Uterus (tissue), 4 donors: ENCODE data around the gene CCL5. TPM values are rescaled to one million over a fixed set of nuclear protein-coding genes. Genes with fewer than 3 reads are reported as not detected.

Source experiments
- DNase-seq, 2 donors: peaks; one replicate each; pipeline ENCODE4 v3.0.0-alpha.2; 2019 to 2020
- H3K27ac ChIP-seq, 2 donors: fragments of 200-600 bp; sonication (generic); 1 replicate in 1 of 2; 2 replicates in 1 of 2; pipeline ENCODE4 v1.5.1; 2016 to 2018
- H3K27me3 ChIP-seq, 2 donors: fragments of 200-600 bp; sonication (generic); one replicate each; pipeline ENCODE4 v1.5.1; 2018 to 2019; ENCODE audit warnings: control low read depth in 1 of 2
- H3K36me3 ChIP-seq, 2 donors: fragments of 200-600 bp; sonication (generic); one replicate each; pipeline ENCODE4 v1.5.1; 2019; ENCODE audit warnings: control low read depth in 1 of 2
- H3K4me1 ChIP-seq, 2 donors: fragments of 200-600 bp; sonication (generic); one replicate each; pipeline ENCODE4 v1.5.1; 2018 to 2019; ENCODE audit warnings: control low read depth in 1 of 2
- H3K4me3 ChIP-seq, 2 donors: fragments of 200-600 bp; sonication (generic); 1 replicate in 1 of 2; 2 replicates in 1 of 2; pipeline ENCODE4 v1.5.1; 2018 to 2019; ENCODE audit warnings: mild to moderate bottlenecking in 1 of 2
- H3K9me3 ChIP-seq, 2 donors: fragments of 200-600 bp; sonication (generic); one replicate each; pipeline ENCODE4 v1.5.1; 2019; ENCODE audit warnings: control low read depth in 1 of 2
- CTCF ChIP-seq, 4 experiments: fragments of 200-600 bp in 2 of 4; fragments of 450-650 bp in 2 of 4; sonication (generic) in 2 of 4; IDR thresholded peaks; one replicate each; pipeline ENCODE4 v1.5.1; 2016 to 2019; ENCODE audit warnings: antibody characterized with exemption in 4 of 4, mild to moderate bottlenecking in 2 of 4, moderate library complexity in 1 of 4
- POLR2A ChIP-seq, 2 donors: fragments of 450-650 bp; IDR thresholded peaks; one replicate each; pipeline ENCODE4 v1.6.1; 2016; ENCODE audit warnings: antibody characterized with exemption in 2 of 2, mild to moderate bottlenecking in 1 of 2, moderate library complexity in 1 of 2
- intact Hi-C: fragments of 100-400 bp; cut with DNase I; formaldehyde crosslinking; loops from one replicate; pipeline ENCODE4 v1.15.1; 2023; ENCODE audit warnings: low total_unique reads
- total RNA-seq, 4 donors: library from RNA; depleted of rRNA in 3 of 4; stranded (reverse); fragments of >200 nt in 3 of 4; gene quantifications; one replicate each; pipeline versions ENCODE4 v1.1.0 to v1.2.4, GENCODE V29; 2014 to 2023
- donor health status: DM: yes; HTN: yes; CAD: no.

CCL5 gene
- total RNA-seq, 4 donors from 2014 or later = 0.29 to 39.5 (median 2.1) TPM

GRCh38 chr17:35891269-35891668 is 11.1 kb upstream of the CCL5 start:
- DNase-seq = no peak
- Histone ChIP-seq H3K27ac (no peak overlapping the region), H3K27me3 (no peaks in the 10 kb centered on the region), H3K4me1 (no peaks in the 10 kb centered on the region), H3K4me3 (no peak overlapping the region), H3K9me3 (no peaks in the 10 kb centered on the region), H3K36me3 (no peaks in the 10 kb centered on the region)
- intact Hi-C loops = no loop called here
- no peak for TF ChIP-seq CTCF (IDR thresholded peaks at IDR 0.05)
- no peak for TF ChIP-seq POLR2A (IDR thresholded peaks at IDR 0.05)

GRCh38 chr17:35890774-35891155 is 10.6 kb upstream of the CCL5 start:
- intact Hi-C loops = no loop called here
- no peak overlapping the region for H3K27ac ChIP-seq
- TF ChIP-seq POLR2A (IDR thresholded peaks at IDR 0.05) = no peak
- no peak for TF ChIP-seq CTCF (IDR thresholded peaks at IDR 0.05)
- H3K27me3 ChIP-seq = no peaks in the 10 kb centered on the region
- H3K9me3 ChIP-seq = no peaks in the 10 kb centered on the region
- no peaks in the 10 kb centered on the region for H3K4me1 ChIP-seq
- H3K4me3 ChIP-seq = no peak overlapping the region
- no peak for DNase-seq
- no peaks in the 10 kb centered on the region for H3K36me3 ChIP-seq

GRCh38 chr17:35889818-35890773 is 9.9 kb upstream of the CCL5 start:
- H3K36me3 ChIP-seq = no peaks in the 10 kb centered on the region
- H3K27ac ChIP-seq = no peak overlapping the region
- no peak for DNase-seq
- no peaks in the 10 kb centered on the region for H3K4me1 ChIP-seq
- no peaks in the 10 kb centered on the region for H3K27me3 ChIP-seq
- TF ChIP-seq POLR2A (IDR thresholded peaks at IDR 0.05) = no peak
- TF ChIP-seq CTCF (IDR thresholded peaks at IDR 0.05) = no peak
- H3K4me3 ChIP-seq = no peak overlapping the region
- intact Hi-C loops = no loop called here
- H3K9me3 ChIP-seq = no peaks in the 10 kb centered on the region

GRCh38 chr17:35889241-35889640 is 9.1 kb upstream of the CCL5 start:
- TF ChIP-seq POLR2A (IDR thresholded peaks at IDR 0.05) (no peak), CTCF (IDR thresholded peaks at IDR 0.05) (no peak)
- intact Hi-C loops = no loop called here
- no peaks in the 10 kb centered on the region for H3K36me3 ChIP-seq

GRCh38 chr17:35878361-35878760 is 1.8 kb downstream of the CCL5 start:
- Histone ChIP-seq H3K27ac (no peak overlapping the region), H3K36me3 (no peaks in the 10 kb centered on the region), H3K27me3 (no peaks in the 10 kb centered on the region), H3K4me3 (no peak overlapping the region), H3K4me1 (no peaks in the 10 kb centered on the region), H3K9me3 (no peaks in the 10 kb centered on the region)
- intact Hi-C loops = no loop called here
- TF ChIP-seq CTCF (IDR thresholded peaks at IDR 0.05) (no peak), POLR2A (IDR thresholded peaks at IDR 0.05) (no peak)
- no peak for DNase-seq

More at GRCh38 chr17:35889241-35889640, 9.1 kb upstream of the CCL5 start:
- H3K4me3 ChIP-seq = no peak overlapping the region
- no peaks in the 10 kb centered on the region for H3K4me1 ChIP-seq
- no peak for DNase-seq
- no peaks in the 10 kb centered on the region for H3K27me3 ChIP-seq
- H3K27ac ChIP-seq = no peak overlapping the region
- H3K9me3 ChIP-seq = no peaks in the 10 kb centered on the region
